IMR-90 (cell line): ENCODE results near the gene CD207.

Experiments
- CTCF ChIP-seq: conservative IDR thresholded peaks from 2 replicates; pipeline ENCODE4 v1.5.1; 2012; ENCODE audit warnings: mild to moderate bottlenecking, low read depth, low read length, improper control_type of control experiment
- ELK1 ChIP-seq: fragments of 150-350 bp; IDR thresholded peaks from 2 replicates; pipeline ENCODE4 v1.6.1; 2016; ENCODE audit warnings: low read depth, mild to moderate bottlenecking, low read length, moderate library complexity, borderline replicate concordance
- USF2 ChIP-seq: fragments of 150-350 bp; IDR thresholded peaks from 2 replicates; pipeline ENCODE4 v1.6.1; 2017; ENCODE audit warnings: mild to moderate bottlenecking, antibody characterized with exemption, low read length, low read depth

GRCh38 chr2:70850925-70851324 lies 15.3 kb upstream of the CD207 start:
- no peak for TF ChIP-seq USF2
- no peak for TF ChIP-seq CTCF
- TF ChIP-seq ELK1 = no peak
